Fibroblast of mammary gland (primary cell): Measurements from ENCODE around the gene TFE3.
"Not testable (repeated sequence)": the region's sequence is repeated elsewhere in the genome, so short reads cannot be mapped to it uniquely, and the experiment has no call there.

Source experiments
- DNase-seq: peaks from one replicate; pipeline ENCODE4 v3.0.0-alpha.2; 2010; ENCODE audit warnings: low read depth
- H3K4me3 ChIP-seq: 2 replicates; pipeline ENCODE4 v1.5.1; 2011; ENCODE audit warnings: low read depth, mild to moderate bottlenecking, low read length, moderate library complexity; ENCODE audit not compliant: control insufficient read depth
- TF ChIP-seq, protein P1 (sequence below): conservative IDR thresholded peaks from 2 replicates; pipeline ENCODE4 v1.5.1; 2011; ENCODE audit warnings: low read depth, low read length, inconsistent platforms; ENCODE audit not compliant: control insufficient read depth, insufficient read depth

Gene TFE3

DNA sequence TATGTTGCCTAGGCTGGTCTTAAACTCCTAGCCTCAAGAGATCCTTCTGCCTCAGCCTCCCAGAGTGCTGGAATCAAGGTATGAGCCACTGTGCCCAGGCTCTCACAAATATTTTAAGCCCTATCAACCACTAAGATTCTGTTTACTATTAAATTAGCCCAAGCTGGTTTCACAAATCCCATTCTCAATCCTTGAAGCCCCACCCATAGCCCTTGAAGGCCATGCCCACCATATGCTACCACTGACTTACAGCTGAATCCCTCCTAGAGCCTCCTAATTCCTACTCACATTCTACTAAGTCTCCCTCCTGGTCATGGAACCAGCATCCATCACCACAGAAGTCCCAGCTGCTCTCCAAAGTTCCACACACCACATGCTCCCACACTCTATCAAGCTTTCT, 50.8 kb downstream of the TFE3 start:
- TF ChIP-seq, protein P1, sequence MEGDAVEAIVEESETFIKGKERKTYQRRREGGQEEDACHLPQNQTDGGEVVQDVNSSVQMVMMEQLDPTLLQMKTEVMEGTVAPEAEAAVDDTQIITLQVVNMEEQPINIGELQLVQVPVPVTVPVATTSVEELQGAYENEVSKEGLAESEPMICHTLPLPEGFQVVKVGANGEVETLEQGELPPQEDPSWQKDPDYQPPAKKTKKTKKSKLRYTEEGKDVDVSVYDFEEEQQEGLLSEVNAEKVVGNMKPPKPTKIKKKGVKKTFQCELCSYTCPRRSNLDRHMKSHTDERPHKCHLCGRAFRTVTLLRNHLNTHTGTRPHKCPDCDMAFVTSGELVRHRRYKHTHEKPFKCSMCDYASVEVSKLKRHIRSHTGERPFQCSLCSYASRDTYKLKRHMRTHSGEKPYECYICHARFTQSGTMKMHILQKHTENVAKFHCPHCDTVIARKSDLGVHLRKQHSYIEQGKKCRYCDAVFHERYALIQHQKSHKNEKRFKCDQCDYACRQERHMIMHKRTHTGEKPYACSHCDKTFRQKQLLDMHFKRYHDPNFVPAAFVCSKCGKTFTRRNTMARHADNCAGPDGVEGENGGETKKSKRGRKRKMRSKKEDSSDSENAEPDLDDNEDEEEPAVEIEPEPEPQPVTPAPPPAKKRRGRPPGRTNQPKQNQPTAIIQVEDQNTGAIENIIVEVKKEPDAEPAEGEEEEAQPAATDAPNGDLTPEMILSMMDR = no peak
- DNase-seq = no peak
- H3K4me3 ChIP-seq = no peak overlapping the region

DNA sequence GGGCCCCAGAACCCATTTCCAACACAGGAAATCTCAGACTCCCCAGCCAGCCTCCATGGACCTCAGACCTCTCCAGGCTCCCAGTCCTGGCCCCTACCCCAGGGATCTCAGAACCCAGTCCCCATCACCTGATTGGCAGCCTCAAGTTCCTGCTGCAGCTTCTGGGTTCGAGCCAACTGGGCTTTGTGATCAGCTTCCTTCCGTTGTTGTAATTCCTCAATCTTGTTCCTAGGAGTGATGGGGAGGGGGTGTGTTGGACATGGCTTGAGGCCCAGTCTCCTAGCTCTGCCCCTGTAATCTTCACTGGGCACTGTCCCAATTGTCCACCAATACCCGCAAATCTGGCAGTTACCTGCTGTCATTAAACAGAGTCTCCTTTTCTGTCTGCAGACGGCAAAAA, 53.7 kb downstream of the TFE3 start:
- H3K4me3 ChIP-seq = no peak overlapping the region
- TF ChIP-seq, protein P1 = no peak
- no peak for DNase-seq

DNA sequence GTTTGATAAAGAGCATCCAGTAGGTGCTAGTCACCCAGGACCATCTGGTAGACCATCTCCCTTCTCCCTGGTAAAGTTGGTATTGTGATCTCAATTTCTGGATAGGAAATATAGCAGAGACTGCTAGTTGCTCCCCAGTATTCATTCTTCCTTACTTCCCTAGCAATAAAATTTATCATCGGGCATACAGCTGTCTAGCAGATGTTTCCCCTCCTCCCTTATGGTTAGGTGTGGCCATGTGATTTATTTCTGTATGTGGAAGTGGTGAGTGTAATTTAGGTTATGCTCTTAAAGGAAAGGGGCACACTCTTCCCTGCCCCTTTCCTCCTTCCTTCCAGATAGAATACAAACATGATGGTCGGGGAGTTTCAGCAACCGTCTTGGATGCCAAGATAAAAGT, 59.3 kb downstream of the TFE3 start:
- DNase-seq = no peak
- TF ChIP-seq, protein P1 = no peak
- H3K4me3 ChIP-seq = no peak overlapping the region

DNA sequence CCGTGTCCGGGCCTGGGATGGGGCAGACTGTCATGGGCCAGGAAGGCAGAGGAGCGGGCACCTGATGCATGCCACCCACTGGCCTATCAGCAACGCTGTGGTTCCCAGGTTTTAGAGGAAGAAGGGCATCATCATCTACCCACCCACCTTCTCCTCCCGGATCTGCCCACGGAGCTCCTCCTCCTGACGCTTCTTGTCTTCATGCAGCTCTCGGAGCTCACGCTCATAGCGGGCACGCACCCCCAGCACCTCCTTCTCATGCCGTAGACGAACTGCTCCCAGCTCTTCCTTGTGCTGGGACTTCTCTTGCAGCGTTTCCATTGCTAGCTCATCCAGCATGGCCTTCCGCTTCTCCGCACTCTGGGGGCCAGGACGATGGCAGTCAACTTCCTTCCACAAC, 60.1 kb downstream of the TFE3 start:
- TF ChIP-seq, protein P1 = no peak
- DNase-seq = no peak
- H3K4me3 ChIP-seq = no peak overlapping the region

DNA sequence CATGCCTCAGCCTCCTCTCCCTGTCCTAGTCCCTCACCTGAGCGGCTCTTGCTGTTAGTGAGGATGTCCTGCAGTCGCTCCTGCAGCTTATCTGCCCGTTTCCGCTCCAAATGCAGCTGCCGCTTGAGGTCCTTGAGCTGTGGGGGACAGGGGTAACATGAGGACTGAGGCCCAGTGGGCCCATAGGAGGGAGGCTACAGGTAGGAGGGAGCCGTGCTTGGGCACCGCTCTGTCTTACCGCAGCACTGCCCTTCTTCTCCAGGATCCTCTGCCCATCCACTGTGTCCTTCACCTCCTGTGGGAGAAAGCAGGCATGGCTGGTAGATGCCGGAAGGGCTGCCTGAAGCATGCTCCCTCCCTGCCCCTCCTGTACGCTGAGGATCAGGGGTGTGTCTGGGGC, 62.0 kb downstream of the TFE3 start:
- no peak overlapping the region for H3K4me3 ChIP-seq
- TF ChIP-seq, protein P1 = no peak
- no peak for DNase-seq

DNA sequence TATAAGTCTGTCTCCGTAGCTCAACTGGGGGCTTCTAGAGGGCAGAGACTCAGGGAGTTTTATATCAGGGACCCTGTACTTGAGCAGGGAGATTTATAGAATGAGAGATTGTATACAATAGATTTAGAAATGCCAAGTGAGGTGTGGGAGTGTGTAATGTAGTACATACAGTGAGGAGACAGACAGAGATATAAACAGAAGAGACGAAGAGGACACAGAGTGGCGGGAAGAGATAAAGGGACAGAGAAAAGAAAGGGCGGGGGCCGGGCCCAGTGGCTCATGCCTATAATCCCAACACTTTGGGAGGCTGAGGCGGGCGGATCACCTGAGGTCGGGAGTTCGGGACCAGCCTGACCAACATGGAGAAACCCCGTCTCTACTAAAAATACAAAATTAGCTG, 62.8 kb downstream of the TFE3 start:
- H3K4me3 ChIP-seq, DNase-seq: not testable (repeated sequence)
